ELF-1 (cell line): ENCODE data around the gene GRM3.

Source experiments
- DNase-seq: peaks from one replicate; pipeline ENCODE4 v3.0.0-alpha.2; 2016; ENCODE audit warnings: low read depth, low spot score

The GRM3 gene

DNA sequence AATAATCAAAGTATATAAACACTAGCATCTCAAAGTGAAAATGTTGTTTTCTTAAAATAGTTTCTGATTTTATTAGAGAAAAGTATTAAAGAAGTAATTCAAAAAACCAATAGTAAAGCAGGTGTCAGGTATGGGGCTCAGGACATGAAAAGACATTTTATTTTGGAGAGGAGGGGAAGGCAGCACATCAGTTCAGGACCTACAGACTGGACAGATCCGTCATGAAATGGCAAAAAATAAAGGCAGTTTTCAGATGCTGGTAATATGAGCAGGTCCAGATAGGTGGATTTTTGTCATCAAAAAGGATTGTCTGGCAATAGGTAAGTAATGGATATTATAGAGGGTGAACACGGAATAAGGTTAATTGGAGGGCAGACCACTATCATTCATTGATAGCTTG lies 49.0 kb downstream of the GRM3 start:
- DNase-seq, result no peak

- DNase-seq, result no peak
These were observed 62.7 kb downstream of the GRM3 start for GRCh38 chr7:86706406-86706805.

GRCh38 chr7:86708031-86708680 lies 64.4 kb downstream of the GRM3 start:
- DNase-seq, result peak; percentile 24

GRCh38 chr7:86720306-86720705 lies 76.6 kb downstream of the GRM3 start:
- DNase-seq, result no peak

DNA sequence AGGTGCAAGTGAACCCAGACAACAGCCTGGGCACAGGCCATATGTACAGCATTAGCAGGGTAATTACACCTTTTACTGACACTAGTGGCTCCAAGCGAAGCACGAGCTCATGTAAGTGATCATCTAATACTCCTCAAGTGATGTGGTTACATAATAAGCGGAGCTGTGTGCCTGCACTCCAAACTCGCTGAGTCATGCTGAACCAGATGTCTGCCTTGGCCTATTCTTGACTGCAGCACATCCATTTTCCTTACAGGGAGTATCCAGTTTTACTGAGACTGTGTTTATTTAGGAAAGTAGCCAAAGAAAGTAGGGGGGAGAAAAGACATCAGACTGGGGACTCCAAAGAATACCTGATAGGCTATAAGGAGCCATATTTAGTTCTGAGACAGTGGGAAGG lies 90.1 kb downstream of the GRM3 start:
- DNase-seq, result no peak

DNA sequence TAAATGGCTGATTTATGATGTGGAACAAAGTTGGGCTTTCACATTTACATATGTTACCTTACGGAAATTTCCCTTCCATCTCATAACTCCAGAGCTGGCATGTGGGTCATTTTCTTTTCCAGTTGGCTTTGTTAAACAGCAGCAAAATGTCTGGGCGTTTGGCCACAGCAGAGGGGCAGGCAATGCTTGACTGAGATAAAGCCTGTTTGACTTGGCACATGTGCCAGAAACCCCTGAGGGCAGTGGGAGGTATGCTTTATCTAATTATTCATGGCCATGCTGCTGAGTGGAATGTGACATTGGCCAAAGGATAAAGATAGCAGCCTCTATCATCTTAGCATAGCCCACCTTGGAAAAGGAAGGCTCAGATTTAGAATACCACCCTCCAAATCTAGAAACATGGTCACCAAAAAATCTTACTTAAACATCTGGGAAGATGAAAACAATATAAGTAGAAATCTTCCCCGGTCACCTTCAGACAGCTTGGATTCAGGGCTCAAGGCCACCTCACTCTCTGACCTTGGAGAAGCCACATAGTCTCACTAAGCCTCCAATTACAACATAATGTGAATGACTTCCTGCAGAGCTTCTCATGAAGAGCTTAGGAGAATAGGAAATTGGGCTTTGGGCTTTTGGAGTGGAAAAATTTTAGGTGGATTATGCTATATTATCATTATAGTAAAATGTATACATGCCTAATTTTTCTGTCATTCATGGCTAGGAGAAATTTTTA lies 101.5 kb downstream of the GRM3 start:
- no peak for DNase-seq

DNA sequence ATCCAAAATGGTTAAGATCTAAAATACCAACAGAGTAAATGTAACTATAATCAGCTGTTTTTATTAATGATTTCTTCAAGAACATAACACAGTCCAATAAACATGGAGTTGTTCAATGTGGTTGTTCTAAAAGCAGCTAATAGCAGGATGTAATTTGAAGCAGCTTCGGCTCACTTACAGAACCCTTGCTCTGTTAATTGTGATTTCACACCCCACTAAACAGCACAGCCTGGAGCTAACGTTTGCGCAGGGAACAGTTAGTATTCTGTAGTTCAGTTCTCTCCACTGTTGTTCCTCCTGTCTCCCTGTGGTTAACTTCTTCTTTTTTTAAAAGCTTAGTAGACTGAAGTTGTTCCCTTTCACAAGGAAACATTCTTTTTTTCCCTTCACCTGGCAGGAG lies 104.0 kb downstream of the GRM3 start:
- DNase-seq, result peak; percentile 8

DNA sequence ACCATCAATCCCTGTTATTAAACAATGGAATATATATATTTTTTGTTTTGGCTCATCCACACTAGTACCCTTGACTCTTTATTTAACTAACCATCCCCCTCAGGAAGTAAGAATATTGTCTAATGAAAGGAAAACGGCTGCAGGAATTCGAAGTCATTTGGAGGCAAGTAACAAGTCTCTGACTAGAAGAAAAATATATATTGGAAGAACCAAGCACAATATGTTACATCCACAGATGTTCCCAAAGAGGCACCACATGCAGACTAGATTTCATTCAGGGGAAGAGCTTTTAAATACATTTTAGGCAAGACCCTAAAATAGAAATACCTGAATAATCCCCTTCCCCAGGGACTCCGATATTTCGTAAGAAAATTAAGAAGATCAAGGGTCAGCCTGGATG lies 104.5 kb downstream of the GRM3 start:
- no peak for DNase-seq

GRCh38 chr7:86748843-86749719 lies 105.4 kb downstream of the GRM3 start:
- no peak for DNase-seq

- no peak for DNase-seq
These were observed 106.3 kb downstream of the GRM3 start for GRCh38 chr7:86749741-86750665.

DNA sequence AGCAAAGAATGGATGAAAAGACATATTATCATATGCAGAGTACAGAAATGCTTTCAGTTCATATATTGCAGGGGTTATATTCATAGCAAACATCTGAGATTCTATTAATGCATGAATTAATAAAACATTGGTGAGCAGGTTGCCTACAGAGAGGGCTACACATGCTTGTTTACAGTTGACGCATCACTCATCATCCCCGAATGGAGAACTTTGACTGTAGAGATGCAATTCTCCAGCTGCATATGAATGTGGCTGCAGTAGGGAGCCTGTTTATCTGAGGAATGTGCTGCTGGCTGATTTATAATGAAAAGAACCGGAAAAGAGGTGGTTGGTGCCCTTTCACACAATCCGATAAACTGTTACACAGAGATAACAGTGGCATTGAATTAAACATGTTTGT lies 116.5 kb downstream of the GRM3 start:
- DNase-seq, result peak; percentile 9

GRCh38 chr7:86762129-86762528 lies 118.4 kb downstream of the GRM3 start:
- no peak for DNase-seq

DNA sequence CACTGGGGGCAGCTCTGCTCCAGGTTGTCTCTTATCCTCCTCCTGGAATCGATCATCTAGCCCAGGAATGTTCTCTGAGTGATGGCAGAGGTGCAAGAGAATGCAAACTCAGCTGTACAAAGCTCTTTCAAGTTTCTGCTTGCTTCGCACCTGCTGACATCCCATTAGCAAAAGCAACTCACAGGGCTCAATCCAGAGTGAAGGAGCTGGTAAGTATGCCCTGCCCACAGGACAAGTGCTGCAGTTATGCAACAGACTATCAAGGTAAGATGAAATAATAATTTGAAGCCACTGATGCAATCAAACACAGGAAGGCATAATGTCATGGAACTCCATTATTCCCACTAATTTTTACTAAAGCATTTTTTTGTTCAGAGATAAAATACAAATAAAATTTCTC lies 122.2 kb downstream of the GRM3 start:
- no peak for DNase-seq

DNA sequence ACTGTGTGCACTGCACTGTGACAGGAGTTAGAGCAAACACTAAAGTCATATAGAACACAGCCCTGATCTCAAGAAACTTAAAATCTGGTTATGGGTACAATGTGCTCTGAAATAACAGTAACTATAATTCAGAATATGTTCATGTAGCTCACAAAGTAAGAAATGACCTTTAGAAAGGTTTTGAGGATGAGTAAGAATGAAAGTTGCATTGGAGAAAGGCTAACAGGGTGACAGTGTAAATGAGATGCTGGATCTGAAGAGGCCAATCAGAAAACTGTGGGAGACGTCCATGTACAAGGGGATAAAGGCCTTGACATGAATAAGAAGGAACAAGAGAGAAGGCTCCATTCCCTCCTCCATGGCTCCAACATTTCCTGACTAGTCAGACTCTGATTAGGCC lies 124.7 kb downstream of the GRM3 start:
- DNase-seq, result no peak

GRCh38 chr7:86768967-86769760 lies 125.5 kb downstream of the GRM3 start:
- DNase-seq, result no peak

- DNase-seq, result no peak
These were observed 129.6 kb downstream of the GRM3 start for GRCh38 chr7:86773309-86773708.

DNA sequence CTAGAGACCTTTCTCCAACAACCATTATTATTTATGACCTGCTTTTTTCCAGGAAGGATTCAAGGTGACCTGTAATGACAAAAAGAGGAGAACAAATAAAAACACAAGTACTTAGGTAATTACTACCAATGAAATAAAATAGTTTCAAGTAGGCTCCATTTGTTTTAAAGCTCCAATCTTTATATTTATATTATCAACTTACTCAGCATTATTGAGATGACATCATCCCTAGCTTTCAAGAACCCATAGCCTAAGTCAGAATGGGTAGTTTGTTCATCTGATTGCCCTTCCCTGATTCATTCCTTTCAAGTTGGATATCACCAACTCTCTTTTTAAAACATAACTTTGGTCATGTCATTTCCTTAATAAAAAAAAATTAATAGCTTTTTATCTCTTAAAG lies 131.5 kb downstream of the GRM3 start:
- no peak for DNase-seq

- DNase-seq, result no peak
These were observed 132.4 kb downstream of the GRM3 start for GRCh38 chr7:86776136-86776535.

DNA sequence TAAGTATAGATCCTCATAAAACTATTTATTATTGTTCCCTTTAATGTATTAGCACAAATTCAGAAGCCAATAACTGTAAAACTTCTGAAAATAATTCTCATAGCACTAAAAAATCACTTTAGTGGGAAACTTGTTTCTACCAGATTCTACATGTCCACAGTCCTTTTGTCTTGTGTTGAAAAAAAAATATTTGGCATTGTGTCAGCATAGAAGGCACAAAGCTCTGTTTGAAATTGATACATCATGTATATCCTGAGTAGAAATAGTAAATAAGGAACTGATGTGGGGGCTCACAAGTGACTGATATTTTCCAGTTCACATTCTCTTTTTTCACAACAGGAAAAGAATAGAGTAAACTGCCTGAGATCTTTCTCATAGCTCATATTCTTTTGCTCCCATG lies 134.6 kb downstream of the GRM3 start:
- no peak for DNase-seq

DNA sequence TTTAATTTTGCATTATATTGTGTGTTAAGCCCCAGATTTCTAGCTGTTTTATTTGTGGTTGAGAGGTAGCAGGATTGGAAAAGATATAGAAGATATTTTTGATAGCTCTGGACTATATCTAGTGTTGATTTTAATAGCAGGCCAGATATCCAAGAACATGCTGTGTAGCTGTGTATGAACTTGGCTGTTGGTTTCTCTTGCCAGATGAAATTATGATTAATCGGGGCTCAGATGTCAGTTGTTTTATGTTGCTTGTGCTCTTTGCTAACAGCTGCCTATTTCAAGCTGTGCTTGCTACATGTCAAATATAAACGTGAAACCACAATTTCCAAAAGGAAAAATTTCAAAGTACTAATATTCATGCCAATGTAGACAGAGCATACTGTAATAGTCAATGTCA lies 141.1 kb downstream of the GRM3 start:
- DNase-seq, result no peak

DNA sequence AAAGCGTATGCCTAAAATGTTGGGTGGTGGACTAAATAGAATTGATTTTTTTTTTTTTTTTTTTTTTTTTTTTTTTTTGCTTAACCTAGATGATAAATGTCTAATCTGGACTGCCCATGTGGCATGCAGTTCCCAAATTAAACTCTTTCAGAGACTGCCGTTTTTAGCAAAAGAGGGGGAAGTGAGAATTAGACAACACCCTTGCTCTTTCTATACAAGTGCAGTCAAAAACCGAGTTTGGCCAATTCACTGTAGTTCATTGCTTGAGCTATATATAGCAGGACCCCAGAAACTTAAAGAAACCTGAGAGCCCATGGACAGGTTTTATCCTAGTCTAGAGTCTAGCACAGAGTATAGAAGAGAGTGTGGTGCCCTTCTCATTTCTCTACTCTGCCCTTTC lies 141.9 kb downstream of the GRM3 start:
- DNase-seq, result no peak
